ENCODE results near the gene PNPLA3. TPM values are rescaled to one million over a fixed set of nuclear protein-coding genes. Genes with fewer than 3 reads are reported as not detected.

Gene PNPLA3
- total RNA-seq, 1 experiment from 2014 or later: 17.5 TPM

DNA sequence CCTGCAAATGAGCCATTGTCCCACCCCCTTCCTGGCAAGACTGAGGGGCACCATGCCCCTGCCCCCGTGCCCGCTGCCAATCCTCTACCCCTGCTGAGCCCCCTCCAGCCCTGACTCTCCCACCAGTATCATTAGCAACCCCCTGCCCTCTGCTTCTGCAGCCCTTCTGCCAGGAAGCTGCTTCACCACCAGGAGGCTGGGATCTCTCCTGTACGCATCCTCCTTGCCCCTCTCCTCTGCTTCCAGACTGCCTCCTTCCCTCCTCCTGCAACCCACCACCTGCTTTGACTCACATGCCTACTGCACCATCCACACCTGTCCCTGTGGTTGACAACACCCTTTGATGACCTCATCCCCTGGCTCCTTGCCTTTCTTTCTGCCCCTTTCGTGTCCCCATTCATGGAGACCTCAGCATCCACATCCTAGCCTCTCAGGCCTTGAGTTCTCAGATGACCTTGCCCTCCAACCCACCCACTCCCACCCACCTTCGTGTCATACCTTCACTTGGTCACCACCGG lies 13.4 kb upstream of the PNPLA3 start:
- H3K4me1 ChIP-seq (ENCODE audit: insufficient read depth, low read length): no peaks in the 10 kb centered on the region
- no peak overlapping the region for H3K4me2 ChIP-seq (ENCODE audit: insufficient read depth, insufficient read length, low read length)
- Mint-ChIP-seq H3K27me3 (ENCODE audit: low read depth) (peaks cover 40% of the 10 kb centered on the region), H3K9me3 (peaks cover 11 to 15% of the 10 kb centered on the region in 2 experiments; a peak in 3 of 5 replicates), H3K27ac (peak overlapping the region in 1 of 3 experiments; percentile 16; a peak in 1 of 7 replicates), H3K36me3 (ENCODE audit: insufficient read depth in 1 of 3, low read depth in 3 of 3) (peaks cover 0 to 12% (median 9%) of the 10 kb centered on the region in 3 experiments; a peak in 4 of 7 replicates), H3K4me3 (no peak overlapping the region), H3K4me1 (peaks cover 16 to 30% of the 10 kb centered on the region in 2 experiments)
- no peak overlapping the region for H3K56ac ChIP-seq (ENCODE audit: insufficient read length, low read depth, low read length)
- no peak overlapping the region for H2BK15ac ChIP-seq (ENCODE audit: low read depth, low read length)
- H2BK5ac ChIP-seq (ENCODE audit: insufficient read length, low read length): no peak overlapping the region
- no peak overlapping the region for H3K4ac ChIP-seq (ENCODE audit: low read depth, low read length)
- no peaks in the 10 kb centered on the region for H4K20me1 ChIP-seq (ENCODE audit: control insufficient read depth, insufficient read depth, insufficient read length)
- H2BK12ac ChIP-seq (ENCODE audit: insufficient read length, low read depth, low read length): no peak overlapping the region
- TF ChIP-seq, protein P1, sequence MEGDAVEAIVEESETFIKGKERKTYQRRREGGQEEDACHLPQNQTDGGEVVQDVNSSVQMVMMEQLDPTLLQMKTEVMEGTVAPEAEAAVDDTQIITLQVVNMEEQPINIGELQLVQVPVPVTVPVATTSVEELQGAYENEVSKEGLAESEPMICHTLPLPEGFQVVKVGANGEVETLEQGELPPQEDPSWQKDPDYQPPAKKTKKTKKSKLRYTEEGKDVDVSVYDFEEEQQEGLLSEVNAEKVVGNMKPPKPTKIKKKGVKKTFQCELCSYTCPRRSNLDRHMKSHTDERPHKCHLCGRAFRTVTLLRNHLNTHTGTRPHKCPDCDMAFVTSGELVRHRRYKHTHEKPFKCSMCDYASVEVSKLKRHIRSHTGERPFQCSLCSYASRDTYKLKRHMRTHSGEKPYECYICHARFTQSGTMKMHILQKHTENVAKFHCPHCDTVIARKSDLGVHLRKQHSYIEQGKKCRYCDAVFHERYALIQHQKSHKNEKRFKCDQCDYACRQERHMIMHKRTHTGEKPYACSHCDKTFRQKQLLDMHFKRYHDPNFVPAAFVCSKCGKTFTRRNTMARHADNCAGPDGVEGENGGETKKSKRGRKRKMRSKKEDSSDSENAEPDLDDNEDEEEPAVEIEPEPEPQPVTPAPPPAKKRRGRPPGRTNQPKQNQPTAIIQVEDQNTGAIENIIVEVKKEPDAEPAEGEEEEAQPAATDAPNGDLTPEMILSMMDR (conservative IDR thresholded peaks at IDR 0.05): no peak
- H3K18ac ChIP-seq (ENCODE audit: insufficient read length, low read depth, low read length): no peak overlapping the region
- no peaks in the 10 kb centered on the region for H3K9me3 ChIP-seq (ENCODE audit: control insufficient read depth, low read depth, low read length)
- no peak overlapping the region for H4K91ac ChIP-seq (ENCODE audit: insufficient read length, low read depth, low read length)
- H3K79me2 ChIP-seq (ENCODE audit: insufficient read depth, low read length): no peaks in the 10 kb centered on the region
- H3K27me3 ChIP-seq (ENCODE audit: insufficient read depth, low read length): no peaks in the 10 kb centered on the region
- DNase-seq: no peak
- no peak overlapping the region for H3K9ac ChIP-seq (ENCODE audit: extremely low read depth, insufficient read length, low read length)
- no peaks in the 10 kb centered on the region for H3K23me2 ChIP-seq (ENCODE audit: insufficient read length, low read depth, low read length, poor library complexity, severe bottlenecking)
- H2BK20ac ChIP-seq (ENCODE audit: low read depth, low read length, poor library complexity, severe bottlenecking): no peak overlapping the region
- H3K23ac ChIP-seq (ENCODE audit: insufficient read length, low read depth, low read length): no peak overlapping the region
- no peak overlapping the region for H2AK5ac ChIP-seq (ENCODE audit: insufficient read length, low read length)
- no CpG with 5 or more reads among the region's 6 CpGs for WGBS (ENCODE audit: extremely low coverage, insufficient read length, low lambda C conversion rate)
- H4K8ac ChIP-seq (replicated peaks; ENCODE audit: insufficient read length, low read depth, low read length): no peak overlapping the region
- H3K27ac ChIP-seq (ENCODE audit: insufficient read length, low read depth, low read length): no peak overlapping the region
- no peak overlapping the region; the same call in 1 of the 2 replicates for H3K14ac ChIP-seq (ENCODE audit: insufficient read depth, low read length)
- no peak overlapping the region for H2AFZ ChIP-seq (ENCODE audit: low read length)
- H2BK120ac ChIP-seq (ENCODE audit: low read depth, low read length, poor library complexity, severe bottlenecking): no peak overlapping the region
- H4K5ac ChIP-seq (ENCODE audit: insufficient read length, low read depth, low read length): no peak overlapping the region
- no peaks in the 10 kb centered on the region for H3K79me1 ChIP-seq (ENCODE audit: insufficient read depth, low read depth, low read length, poor library complexity, severe bottlenecking)
- no peak overlapping the region for H3T11ph ChIP-seq (ENCODE audit: low read length)
